ENCODE data around the gene TSHZ2.

GRCh38 chr20:53146201-53146891 lies 174.2 kb downstream of the TSHZ2 start:
- TF ChIP-seq POLR2A (IDR thresholded peaks at IDR 0.05) (no peak), CTCF (IDR thresholded peaks at IDR 0.05) (no peak), POLR2AphosphoS5 (IDR thresholded peaks at IDR 0.05) (no peak), EP300 (IDR thresholded peaks at IDR 0.05) (no peak)
